ENCODE measurements around the gene HSBP1L1.

- TF ChIP-seq CTCF (conservative IDR thresholded peaks at IDR 0.05; ENCODE audit: low read depth in 2 of 2) (no peak), POLR2AphosphoS5 (IDR thresholded peaks at IDR 0.05; ENCODE audit: low read depth) (no peak), EZH2 (IDR thresholded peaks at IDR 0.05; ENCODE audit: low read depth, unreplicated experiment) (no peak), CREB1 (CRISPR knock-in tag; IDR thresholded peaks at IDR 0.05; ENCODE audit: low read depth) (no peak), EZH2phosphoT487 (IDR thresholded peaks at IDR 0.05; ENCODE audit: unreplicated experiment) (no peak), REST (IDR thresholded peaks at IDR 0.05; ENCODE audit: unreplicated experiment) (no peak), ZNF331 (CRISPR knock-in tag; IDR thresholded peaks at IDR 0.05; ENCODE audit: low read depth) (no peak), JUNB (IDR thresholded peaks at IDR 0.05; ENCODE audit: unreplicated experiment) (no peak), ETS1 (IDR thresholded peaks at IDR 0.05) (no peak), ZNF114 (CRISPR knock-in tag; IDR thresholded peaks at IDR 0.05) (no peak), STAT1 (IDR thresholded peaks at IDR 0.05; ENCODE audit: unreplicated experiment) (no peak)
These were observed 38.0 kb downstream of the HSBP1L1 start for GRCh38 chr18:80002468-80002867.

Measured in GM23338 (cell line).